ENCODE data around the gene POGK.
"Not testable (repeated sequence)": the region's sequence is repeated elsewhere in the genome, so short reads cannot be mapped to it uniquely, and the experiment has no call there.

The POGK gene

GRCh38 chr1:166857995-166858394, 18.7 kb downstream of the POGK start:
- DNase-seq, result no peak

DNA sequence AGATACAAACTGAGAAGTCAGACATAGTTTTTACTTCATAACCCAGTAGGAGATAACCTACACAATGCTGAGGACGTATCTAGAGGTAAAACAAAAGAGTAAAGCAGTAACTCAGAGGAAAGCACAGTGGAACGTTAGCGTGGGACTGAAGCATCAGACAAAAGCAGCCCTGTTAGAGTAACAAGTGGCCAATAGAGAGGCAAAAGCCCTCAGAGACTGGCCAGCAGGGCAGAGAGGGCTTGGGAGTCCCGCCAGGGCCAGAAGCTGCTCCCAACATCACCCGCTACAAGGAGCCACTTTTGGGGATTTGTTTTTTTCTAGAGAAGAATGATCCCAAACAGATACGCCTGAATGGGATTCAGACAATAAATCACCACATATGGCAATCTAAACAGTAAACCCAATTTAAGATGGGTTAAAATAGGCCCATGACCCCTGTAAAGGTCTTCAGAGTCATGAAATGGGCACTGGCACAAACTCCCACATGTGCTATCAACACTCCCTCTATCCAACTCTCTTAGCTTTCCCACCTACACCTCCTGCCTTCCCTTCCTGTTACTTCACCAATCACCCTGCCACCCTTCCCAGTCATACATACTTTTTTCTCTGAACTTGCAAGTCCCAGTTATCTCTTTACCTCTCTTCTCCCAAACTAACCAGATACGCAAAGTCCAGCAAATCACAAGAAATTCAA, 19.6 kb downstream of the POGK start:
- no peak for DNase-seq

GRCh38 chr1:166859597-166859996, 20.3 kb downstream of the POGK start:
- DNase-seq, result no peak

GRCh38 chr1:166865926-166866325, 26.7 kb downstream of the POGK start:
- DNase-seq, result no peak

DNA sequence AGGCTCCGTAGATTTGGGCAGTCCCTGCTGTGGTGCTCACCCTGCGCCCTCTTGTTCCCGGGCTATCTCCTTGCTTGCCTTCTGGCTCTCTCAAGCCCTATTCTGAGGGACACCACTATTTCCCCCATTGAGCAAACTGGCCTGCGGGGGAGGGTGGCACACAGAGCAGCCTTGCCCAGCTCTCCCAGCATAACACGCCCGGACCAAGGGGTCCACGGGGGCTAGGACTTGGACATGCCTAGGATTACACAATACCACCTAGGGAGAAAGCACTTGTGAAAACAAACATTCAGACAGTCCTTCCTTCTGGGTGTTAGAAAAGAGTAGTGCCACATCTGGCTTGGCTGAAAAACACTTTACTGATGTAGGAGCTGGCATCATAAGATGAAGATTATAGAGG, 29.4 kb downstream of the POGK start:
- no peak for DNase-seq

- DNase-seq, result no peak
These were observed 30.2 kb downstream of the POGK start for GRCh38 chr1:166869318-166870099.

GRCh38 chr1:166870584-166870983, 31.3 kb downstream of the POGK start:
- no peak for DNase-seq

GRCh38 chr1:166874464-166874863, 35.2 kb downstream of the POGK start:
- no peak for DNase-seq

DNA sequence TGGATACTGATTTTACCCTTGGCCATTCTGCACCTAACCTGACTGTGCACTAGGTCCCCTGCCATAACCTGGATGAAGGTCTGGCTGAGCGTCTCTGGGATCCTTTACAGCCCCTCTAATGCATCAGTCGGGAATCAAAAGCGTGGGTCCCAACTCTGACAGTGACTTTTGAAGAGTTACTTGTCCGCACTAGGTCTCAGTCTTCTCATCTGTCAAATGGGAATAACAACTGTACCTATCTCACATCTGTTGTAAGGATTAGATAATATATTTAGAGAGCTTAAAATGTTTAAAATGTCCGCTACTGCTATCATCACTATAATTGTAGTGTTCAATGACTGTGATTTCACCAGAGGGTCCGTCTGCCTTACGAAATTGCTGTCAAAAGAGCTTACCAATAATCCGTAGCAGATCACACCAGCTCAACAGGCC, 36.0 kb downstream of the POGK start:
- DNase-seq, result no peak

- DNase-seq, result peak; percentile 99
These were observed 36.7 kb downstream of the POGK start, which contains the start of gene TADA1 for GRCh38 chr1:166875734-166876539. Gene TADA1, minus strand, starts transcription at chr1:166876264. Its CDS starts 31 bp downstream, at chr1:166876233.

DNA sequence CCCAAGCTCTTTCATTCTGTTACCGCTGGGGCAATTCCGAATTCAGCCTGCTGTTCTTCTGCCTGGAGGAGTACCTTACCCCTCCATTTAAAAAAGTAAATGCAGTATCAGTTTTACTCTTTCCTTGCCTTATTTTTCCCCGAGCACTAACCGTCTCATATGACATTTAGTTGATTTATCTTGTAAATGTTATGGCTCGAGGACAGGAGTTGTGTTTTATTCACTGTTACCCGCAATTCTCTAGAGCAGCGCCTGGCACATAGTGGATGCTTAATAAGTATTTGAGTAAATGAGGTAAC, 37.2 kb downstream of the POGK start:
- DNase-seq, result no peak

- DNase-seq, result not testable (repeated sequence)
These were observed 39.1 kb downstream of the POGK start for GRCh38 chr1:166878173-166878917.

- DNase-seq, result no peak
These were observed 43.6 kb downstream of the POGK start for GRCh38 chr1:166882893-166883292.

GRCh38 chr1:166884040-166884642, 44.9 kb downstream of the POGK start:
- DNase-seq, result peak; percentile 10

- DNase-seq, result no peak
These were observed 45.7 kb downstream of the POGK start for GRCh38 chr1:166884971-166885370.

DNA sequence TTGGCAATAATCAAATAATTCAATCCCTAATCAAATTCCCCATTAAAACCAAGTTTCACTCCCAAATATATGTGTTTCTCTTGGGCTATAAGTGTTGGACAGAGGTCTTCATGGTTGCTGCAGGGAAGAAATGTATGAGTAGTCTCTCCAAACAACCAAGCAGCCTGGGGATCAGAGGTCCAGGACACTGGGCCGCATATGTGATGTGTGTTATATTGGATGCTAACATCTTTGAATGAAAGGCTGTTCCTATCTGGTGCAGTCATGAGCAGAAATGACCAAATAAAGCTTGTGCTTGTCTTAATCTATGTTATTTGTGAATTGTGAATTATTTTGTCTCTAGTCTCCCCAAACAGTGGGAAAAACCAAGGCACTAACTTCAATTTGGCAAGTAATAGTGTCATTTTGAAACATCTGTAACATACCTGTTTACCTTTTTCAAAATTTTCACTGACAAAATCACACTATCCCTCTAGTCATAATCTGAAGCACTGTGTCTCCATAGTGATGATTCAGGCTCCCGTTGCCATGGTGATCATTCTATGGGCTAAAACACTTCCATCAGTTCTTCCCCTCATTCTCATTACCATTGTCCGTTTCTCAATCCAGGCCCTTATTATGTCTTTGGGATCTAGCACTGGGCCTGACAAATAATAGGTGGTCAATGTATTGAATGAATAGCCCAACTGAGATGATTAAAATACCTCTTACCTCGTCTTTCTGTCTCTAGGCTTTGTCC, 49.3 kb downstream of the POGK start:
- DNase-seq, result no peak

DNA sequence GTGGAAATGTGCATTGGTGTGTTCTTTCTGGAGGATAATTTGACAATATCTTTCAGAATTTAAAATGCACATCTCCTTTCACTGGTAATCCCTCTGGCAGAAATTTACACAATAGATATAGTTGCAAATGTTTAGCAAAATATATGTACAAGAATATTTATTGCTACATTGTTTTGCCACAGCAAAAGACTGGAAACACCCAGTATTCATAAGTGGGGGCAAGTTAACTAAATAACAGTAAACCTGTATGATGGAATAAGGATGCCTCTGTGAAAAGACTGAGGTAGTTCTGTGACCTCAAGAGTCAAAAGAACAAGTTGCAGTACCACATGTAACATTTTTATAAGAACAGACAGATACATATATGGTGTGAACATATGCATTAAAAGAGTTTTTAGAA, 50.5 kb downstream of the POGK start:
- DNase-seq, result no peak

DNA sequence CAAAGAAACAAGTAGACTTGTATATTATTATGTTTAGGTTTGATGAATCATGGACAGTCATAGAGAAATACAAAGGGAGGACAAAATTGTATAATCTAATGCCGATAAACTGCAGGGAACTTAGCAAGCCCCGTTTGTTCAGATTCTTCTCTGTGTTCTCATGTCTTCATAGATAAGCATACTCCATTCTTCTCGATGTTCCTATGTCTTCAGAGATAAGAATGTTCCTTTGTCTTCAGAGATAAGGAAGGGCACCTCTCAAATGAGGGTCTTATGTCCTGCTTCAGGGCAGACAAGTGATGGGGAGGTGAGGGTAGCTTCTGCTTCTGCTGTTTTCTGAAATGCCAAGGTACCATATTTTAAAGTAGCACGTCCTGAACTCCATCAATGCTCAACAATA, 56.5 kb downstream of the POGK start:
- DNase-seq, result no peak

- DNase-seq, result no peak
These were observed 60.5 kb downstream of the POGK start for GRCh38 chr1:166899769-166900168.

- DNase-seq, result no peak
These were observed 61.7 kb downstream of the POGK start for GRCh38 chr1:166900987-166901386.

DNA sequence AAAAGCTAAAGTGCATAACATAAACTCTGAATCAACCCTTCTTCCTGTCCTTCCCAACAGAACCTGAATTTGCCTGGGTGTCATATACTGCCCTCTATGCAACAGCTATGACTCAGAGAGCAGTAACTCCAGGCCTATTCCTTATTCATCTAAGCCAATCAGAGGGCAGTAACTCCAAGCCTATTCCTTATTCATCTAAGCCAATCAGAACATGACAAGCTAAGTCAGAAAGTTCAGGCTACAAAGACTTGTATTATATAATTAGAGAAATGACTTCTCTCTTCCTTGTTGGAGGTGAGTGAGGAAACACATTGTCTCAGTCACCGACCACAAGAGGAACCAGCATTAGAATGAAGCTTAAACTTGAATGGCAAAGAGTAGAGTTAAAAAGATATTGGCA, 63.0 kb downstream of the POGK start:
- no peak for DNase-seq

GRCh38 chr1:166903232-166903631, 64.0 kb downstream of the POGK start:
- DNase-seq, result no peak
